Psoas muscle (tissue), 8 donors: ENCODE measurements around the gene ROBO1. TPM values are rescaled to one million over a fixed set of nuclear protein-coding genes. Genes with fewer than 3 reads are reported as not detected.

ENCODE experiments used
- ATAC-seq, 4 donors: fragments of 200-7000 bp; cut with Tn5 transposase; one replicate each; pipeline ENCODE4 v1.9.1; 2020; ENCODE audit warnings: moderate library complexity in 3 of 4, mild to moderate bottlenecking in 2 of 4
- DNase-seq, 2 donors: peaks; one replicate each; pipeline ENCODE4 v3.0.0-alpha.2; 2020
- H3K27ac ChIP-seq: fragments of 200-600 bp; one replicate; pipeline ENCODE4 v1.8.0; 2022
- H3K27me3 ChIP-seq, 3 donors: fragments of 200-600 bp in 1 of 3; one replicate each; pipeline versions ENCODE4 v1.6.1 to v1.8.0; 2013 to 2022; ENCODE audit warnings: low read length in 2 of 3, mild to moderate bottlenecking in 2 of 3, moderate library complexity in 1 of 3; ENCODE audit not compliant: insufficient read depth in 3 of 3
- H3K36me3 ChIP-seq, 2 donors: fragments of 200-600 bp in 1 of 2; one replicate each; pipeline versions ENCODE4 v1.6.1 to v1.8.0; 2013 to 2022; ENCODE audit warnings: low read depth in 1 of 2, mild to moderate bottlenecking in 1 of 2, moderate library complexity in 1 of 2; ENCODE audit not compliant: insufficient read depth in 1 of 2
- H3K4me1 ChIP-seq: fragments of 200-600 bp; one replicate; pipeline ENCODE4 v1.8.0; 2022
- H3K4me3 ChIP-seq: fragments of 200-600 bp; one replicate; pipeline ENCODE4 v1.8.0; 2022; ENCODE audit warnings: mild to moderate bottlenecking
- H3K9me3 ChIP-seq: fragments of 200-600 bp; one replicate; pipeline ENCODE4 v1.8.0; 2022
- CTCF ChIP-seq: fragments of 200-600 bp; IDR thresholded peaks from one replicate; pipeline ENCODE4 v1.8.0; 2022; ENCODE audit warnings: antibody characterized with exemption
- WGBS, 3 donors: extraction: QIAGEN DNeasy Blood & Tissue Kit; methylation state at CpG; one replicate each; pipeline versions ENCODE4 v1.1.6 to v1.1.7; 2013; 5-methylcytosine and 5-hydroxymethylcytosine counted together
- intact Hi-C, 2 donors: fragments of 100-400 bp; cut with DNase I; formaldehyde crosslinking; loops; one replicate each; pipeline versions ENCODE4 v1.11.0 to v1.14.2; 2022
- polyA plus RNA-seq, 3 donors: library from polyadenylated mRNA; stranded (reverse); fragments of 200-250 nt; gene quantifications; one replicate each; pipeline ENCODE4 v1.2.3, GENCODE V29; 2013
- total RNA-seq, 4 donors: library from RNA; stranded (reverse); fragmentation: NEBNext Ultra II Directional in 2 of 4; extraction: Animal tissue kit (Norgen Biotek cat#: 25700) in 2 of 4; gene quantifications; one replicate each; pipeline versions ENCODE4 v1.2.1 to v1.2.4, GENCODE V29; 2021 to 2023
- donor health status: healthy with polysubstance abuse.
- donor health status: DM: no; HTN: no; CAD: no; lungs with moderate emphysema.
- donor health status: Bipolar disorder and iron deficiency.
- donor health status: healthy.
- donor health status: DM: yes; HTN: yes; CAD: no.
- donor health status: DM: no; HTN: no; CAD: no.
- donor health status: DM: no; HTN: no; CAD: no.
- donor health status: DM: yes; HTN: yes; CAD: no.

The ROBO1 gene
- total and polyA plus RNA-seq, 7 donors: 0.52 to 14.0 (median 4.9) TPM

GRCh38 chr3:78788839-78789238, 979.0 kb downstream of the ROBO1 start:
- DNase-seq (no peak), ATAC-seq (no peak)
- no peaks in the 10 kb centered on the region for H3K27me3 ChIP-seq
- 86 to 91% (median 90%) methylated on average over 2 of the region's 2 CpGs for WGBS, 3 donors
- H3K9me3 ChIP-seq: no peaks in the 10 kb centered on the region
- TF ChIP-seq CTCF: no peak
- no peak overlapping the region for H3K4me3 ChIP-seq
- H3K4me1 ChIP-seq: no peaks in the 10 kb centered on the region
- intact Hi-C loops: no loop called here
- no peak overlapping the region for H3K27ac ChIP-seq
- no peaks in the 10 kb centered on the region for H3K36me3 ChIP-seq

- no peaks in the 10 kb centered on the region for H3K27me3 ChIP-seq
- no peaks in the 10 kb centered on the region for H3K4me1 ChIP-seq
- H3K4me3 ChIP-seq: no peak overlapping the region
- no peak for TF ChIP-seq CTCF
- intact Hi-C loops: no loop called here
- DNase-seq (no peak), ATAC-seq (no peak)
- no peaks in the 10 kb centered on the region for H3K9me3 ChIP-seq
- no peak overlapping the region for H3K27ac ChIP-seq
- H3K36me3 ChIP-seq: no peaks in the 10 kb centered on the region
- WGBS, 3 donors: 68 to 81% (median 71%) methylated on average over 1 of the region's 1 CpG
Observed at GRCh38 chr3:78785004-78785403, 982.8 kb downstream of the ROBO1 start.

GRCh38 chr3:78781351-78781750, 986.4 kb downstream of the ROBO1 start:
- no peak for TF ChIP-seq CTCF
- DNase-seq: no peak
- H3K4me3 ChIP-seq: no peak overlapping the region
- no peaks in the 10 kb centered on the region for H3K27me3 ChIP-seq
- intact Hi-C loops: no loop called here
- no peaks in the 10 kb centered on the region for H3K9me3 ChIP-seq
- no peaks in the 10 kb centered on the region for H3K4me1 ChIP-seq
- H3K36me3 ChIP-seq: no peaks in the 10 kb centered on the region
- no peak for ATAC-seq
- no peak overlapping the region for H3K27ac ChIP-seq

GRCh38 chr3:78765671-78766485, 1001.9 kb downstream of the ROBO1 start:
- Histone ChIP-seq H3K36me3 (no peaks in the 10 kb centered on the region), H3K4me3 (no peak overlapping the region), H3K27ac (no peak overlapping the region), H3K27me3 (no peaks in the 10 kb centered on the region), H3K9me3 (no peaks in the 10 kb centered on the region), H3K4me1 (no peaks in the 10 kb centered on the region)
- TF ChIP-seq CTCF: no peak
- no peak for DNase-seq
- WGBS, 3 donors: 50 to 55% (median 53%) methylated on average over 5 of the region's 5 CpGs
- intact Hi-C loops: no loop called here
- no peak for ATAC-seq

GRCh38 chr3:78764634-78765033, 1003.2 kb downstream of the ROBO1 start:
- no peak for ATAC-seq
- H3K27ac ChIP-seq: no peak overlapping the region
- no peaks in the 10 kb centered on the region for H3K4me1 ChIP-seq

More at GRCh38 chr3:78764634-78765033, 1003.2 kb downstream of the ROBO1 start:
- DNase-seq: no peak
- Histone ChIP-seq H3K27me3 (no peaks in the 10 kb centered on the region), H3K36me3 (no peaks in the 10 kb centered on the region), H3K9me3 (no peaks in the 10 kb centered on the region), H3K4me3 (no peak overlapping the region)
- 91 to 96% (median 94%) methylated on average over 3 of the region's 3 CpGs for WGBS, 3 donors
- TF ChIP-seq CTCF: no peak
- intact Hi-C loops: no loop called here
